ENCODE measurements around the gene CFAP57.
"Not testable (repeated sequence)": the region's sequence is repeated elsewhere in the genome, so short reads cannot be mapped to it uniquely, and the experiment has no call there.

Gene CFAP57

GRCh38 chr1:43207229-43207853 is 35.2 kb downstream of the CFAP57 start:
- no peak for DNase-seq (ENCODE audit: insufficient read length)
- FAIRE-seq = peak; percentile 9
- TF ChIP-seq POLR2AphosphoS5 (IDR thresholded peaks at IDR 0.05; ENCODE audit: low read depth, low read length) (no peak), POLR2A (IDR thresholded peaks at IDR 0.05; ENCODE audit: low read depth, low read length) (no peak), TAF1 (IDR thresholded peaks at IDR 0.05; ENCODE audit: borderline replicate concordance, low read depth, low read length) (no peak)

- FAIRE-seq; DNase-seq (ENCODE audit: insufficient read length): not testable (repeated sequence)
Observed at GRCh38 chr1:43208277-43208676, 36.1 kb downstream of the CFAP57 start.

GRCh38 chr1:43214501-43215444 is 42.6 kb downstream of the CFAP57 start:
- no peak for DNase-seq (ENCODE audit: insufficient read length)
- FAIRE-seq = no peak
- TF ChIP-seq POLR2AphosphoS5 (IDR thresholded peaks at IDR 0.05; ENCODE audit: low read depth, low read length) (no peak), TAF1 (IDR thresholded peaks at IDR 0.05; ENCODE audit: borderline replicate concordance, low read depth, low read length) (no peak), POLR2A (IDR thresholded peaks at IDR 0.05; ENCODE audit: low read depth, low read length) (no peak)

- no peak for FAIRE-seq
- DNase-seq (ENCODE audit: insufficient read length) = no peak
- no peak for TF ChIP-seq POLR2A (IDR thresholded peaks at IDR 0.05; ENCODE audit: low read depth, low read length)
- TF ChIP-seq POLR2AphosphoS5 (IDR thresholded peaks at IDR 0.05; ENCODE audit: low read depth, low read length) = no peak
- TF ChIP-seq TAF1 (IDR thresholded peaks at IDR 0.05; ENCODE audit: borderline replicate concordance, low read depth, low read length) = no peak
Observed at GRCh38 chr1:43217747-43218146, 45.6 kb downstream of the CFAP57 start.

- FAIRE-seq (peak; percentile 92), DNase-seq (ENCODE audit: insufficient read length) (peak; percentile 34)
- TF ChIP-seq POLR2A (IDR thresholded peaks at IDR 0.05; ENCODE audit: low read depth, low read length) (0 out of 2 replicates have a peak, but pooled peaks have one; percentile 21), TAF1 (IDR thresholded peaks at IDR 0.05; ENCODE audit: borderline replicate concordance, low read depth, low read length) (0 out of 2 replicates have a peak, but pooled peaks have one; percentile 19), POLR2AphosphoS5 (IDR thresholded peaks at IDR 0.05; ENCODE audit: low read depth, low read length) (no peak)
Observed at GRCh38 chr1:43220905-43221778, 49.0 kb downstream of the CFAP57 start.

- FAIRE-seq (no peak), DNase-seq (ENCODE audit: insufficient read length) (no peak)
- TF ChIP-seq POLR2AphosphoS5 (IDR thresholded peaks at IDR 0.05; ENCODE audit: low read depth, low read length) (no peak), POLR2A (IDR thresholded peaks at IDR 0.05; ENCODE audit: low read depth, low read length) (no peak), TAF1 (IDR thresholded peaks at IDR 0.05; ENCODE audit: borderline replicate concordance, low read depth, low read length) (no peak)
Observed at GRCh38 chr1:43221797-43222196, 49.7 kb downstream of the CFAP57 start.

- FAIRE-seq = no peak
- no peak for DNase-seq (ENCODE audit: insufficient read length)
- TF ChIP-seq POLR2AphosphoS5 (IDR thresholded peaks at IDR 0.05; ENCODE audit: low read depth, low read length) = no peak
- no peak for TF ChIP-seq POLR2A (IDR thresholded peaks at IDR 0.05; ENCODE audit: low read depth, low read length)
- no peak for TF ChIP-seq TAF1 (IDR thresholded peaks at IDR 0.05; ENCODE audit: borderline replicate concordance, low read depth, low read length)
Observed at GRCh38 chr1:43222879-43223278, 50.7 kb downstream of the CFAP57 start.

GRCh38 chr1:43225168-43225567 is 53.0 kb downstream of the CFAP57 start:
- no peak for TF ChIP-seq POLR2A (IDR thresholded peaks at IDR 0.05; ENCODE audit: low read depth, low read length)
- no peak for TF ChIP-seq POLR2AphosphoS5 (IDR thresholded peaks at IDR 0.05; ENCODE audit: low read depth, low read length)
- no peak for TF ChIP-seq TAF1 (IDR thresholded peaks at IDR 0.05; ENCODE audit: borderline replicate concordance, low read depth, low read length)
- no peak for FAIRE-seq
- no peak for DNase-seq (ENCODE audit: insufficient read length)

- FAIRE-seq (peak; percentile 96), DNase-seq (ENCODE audit: insufficient read length) (peak; percentile 58)
- TF ChIP-seq POLR2A (IDR thresholded peaks at IDR 0.05; ENCODE audit: low read depth, low read length) (no peak), TAF1 (IDR thresholded peaks at IDR 0.05; ENCODE audit: borderline replicate concordance, low read depth, low read length) (no peak), POLR2AphosphoS5 (IDR thresholded peaks at IDR 0.05; ENCODE audit: low read depth, low read length) (no peak)
Observed at GRCh38 chr1:43227143-43227764, 55.1 kb downstream of the CFAP57 start.

GRCh38 chr1:43229826-43230780 is 58.0 kb downstream of the CFAP57 start:
- no peak for TF ChIP-seq TAF1 (IDR thresholded peaks at IDR 0.05; ENCODE audit: borderline replicate concordance, low read depth, low read length)
- DNase-seq (ENCODE audit: insufficient read length) (no peak), FAIRE-seq (no peak)
